ENCODE data around the gene PRKAR2B.

Gene PRKAR2B

GRCh38 chr7:107158028-107158427 lies 113.5 kb downstream of the PRKAR2B start:
- no peak for DNase-seq (ENCODE audit: low read depth)

GRCh38 chr7:107160389-107160788 lies 115.9 kb downstream of the PRKAR2B start:
- no peak for DNase-seq (ENCODE audit: low read depth)

GRCh38 chr7:107161415-107161814 lies 116.9 kb downstream of the PRKAR2B start:
- no peak for DNase-seq (ENCODE audit: low read depth)

- DNase-seq (ENCODE audit: low read depth), result no peak
Measured at GRCh38 chr7:107162475-107162874, 118.0 kb downstream of the PRKAR2B start.

- DNase-seq (ENCODE audit: low read depth), result no peak
Measured at GRCh38 chr7:107164092-107164491, 119.6 kb downstream of the PRKAR2B start.

GRCh38 chr7:107165341-107165740 lies 120.8 kb downstream of the PRKAR2B start:
- DNase-seq (ENCODE audit: low read depth), result no peak

- DNase-seq (ENCODE audit: low read depth), result no peak
Measured at GRCh38 chr7:107166736-107167426, 122.4 kb downstream of the PRKAR2B start.

- peak; percentile 45 for DNase-seq (ENCODE audit: low read depth)
Measured at GRCh38 chr7:107167483-107168232, 123.2 kb downstream of the PRKAR2B start.

GRCh38 chr7:107168233-107169119 lies 124.0 kb downstream of the PRKAR2B start, which contains the start of gene HBP1:
Gene HBP1 (plus strand): TSS chr7:107169003. CDS start chr7:107179894, 10,891 bp downstream.
- peak; percentile 98 for DNase-seq (ENCODE audit: low read depth)

- peak; percentile 81 for DNase-seq (ENCODE audit: low read depth)
Measured at GRCh38 chr7:107169120-107170050, 124.9 kb downstream of the PRKAR2B start.

GRCh38 chr7:107170051-107170915 lies 125.8 kb downstream of the PRKAR2B start:
- DNase-seq (ENCODE audit: low read depth), result no peak

- DNase-seq (ENCODE audit: low read depth), result no peak
Measured at GRCh38 chr7:107171496-107171895, 127.0 kb downstream of the PRKAR2B start.

GRCh38 chr7:107172276-107173032 lies 127.9 kb downstream of the PRKAR2B start:
- DNase-seq (ENCODE audit: low read depth), result no peak

- no peak for DNase-seq (ENCODE audit: low read depth)
Measured at GRCh38 chr7:107173191-107173590, 128.7 kb downstream of the PRKAR2B start.

- DNase-seq (ENCODE audit: low read depth), result no peak
Measured at GRCh38 chr7:107173691-107174406, 129.3 kb downstream of the PRKAR2B start.

- DNase-seq (ENCODE audit: low read depth), result no peak
Measured at GRCh38 chr7:107179326-107180164, 135.0 kb downstream of the PRKAR2B start.

GRCh38 chr7:107180378-107180777 lies 135.9 kb downstream of the PRKAR2B start:
- DNase-seq (ENCODE audit: low read depth), result peak; percentile 67

- no peak for DNase-seq (ENCODE audit: low read depth)
Measured at GRCh38 chr7:107181172-107181571, 136.7 kb downstream of the PRKAR2B start.
